HepG2 (cell line): Measurements from ENCODE around the gene CENPW. TPM values are rescaled to one million over a fixed set of nuclear protein-coding genes. Genes with fewer than 3 reads are reported as not detected.

Source experiments
- ATAC-seq: fragments of 200-7000 bp; cut with Tn5 transposase; 3 replicates; pipeline ENCODE4 v1.9.1; 2020; ENCODE audit warnings: mild to moderate bottlenecking, moderate library complexity
- BruUV-seq: library from RNA; stranded (reverse); fragments of 400-500 nt; replicated peaks from 2 replicates; lab custom pipeline; 2021; lab: Mats Ljungman, UMichigan
- CTCF ChIA-PET: fragments of 300-600 bp; formaldehyde crosslinking; extraction: SDS; loops from one replicate; lab custom pipeline; 2021; ENCODE audit warnings: low total read pairs, inconsistent platforms, low intra/inter-chr PET ratio; lab: Yijun Ruan, JAX
- POLR2A ChIA-PET: fragments of 350-600 bp; sonication (Branson Sonifier 250); formaldehyde crosslinking; loops from one replicate; lab custom pipeline; 2020; ENCODE audit warnings: antibody characterized with exemption, inconsistent platforms; lab: Yijun Ruan, JAX
- DNase-seq: peaks from one replicate; pipeline ENCODE4 v3.0.0-alpha.2; 2015; ENCODE audit warnings: low spot score
- FAIRE-seq: peaks from 3 replicates; lab custom pipeline; 2011; peaks lifted over from hg19 to GRCh38; lab: Jason Lieb, UNC
- H2AFZ ChIP-seq: one replicate; pipeline ENCODE4 v1.6.1; 2011; ENCODE audit warnings: low read length, inconsistent platforms
- H3K27ac ChIP-seq: fragments of 300-600 bp; 3 replicates; pipeline ENCODE4 v1.8.0; 2011; ENCODE audit warnings: mixed run types, mild to moderate bottlenecking, mixed read lengths, low read length, inconsistent platforms; ENCODE audit not compliant: insufficient read depth; ENCODE audit errors: extremely low read length
- H3K27me3 ChIP-seq, 2 experiments: fragments of 200-600 bp in 1 of 2; 2 replicates in 1 of 2; 3 replicates in 1 of 2; pipeline versions ENCODE4 v1.6.0 to v1.8.0; 2011; ENCODE audit warnings: low read length in 2 of 2, mild to moderate bottlenecking in 2 of 2, moderate library complexity in 2 of 2, inconsistent platforms in 1 of 2; ENCODE audit not compliant: insufficient read depth in 2 of 2, control insufficient read depth in 1 of 2
- H3K36me3 ChIP-seq, 2 experiments: fragments of 200-600 bp in 1 of 2; replicated peaks in 1 of 2; 2 replicates in 1 of 2; 3 replicates in 1 of 2; pipeline versions ENCODE4 v1.5.1 to v1.8.0; 2011; ENCODE audit warnings: low read length in 2 of 2, inconsistent platforms in 1 of 2; ENCODE audit not compliant: insufficient read depth in 2 of 2, control insufficient read depth in 1 of 2
- H3K4me1 ChIP-seq: 2 replicates; pipeline ENCODE4 v1.5.1; 2012; ENCODE audit warnings: low read length, inconsistent platforms; ENCODE audit not compliant: insufficient read depth
- H3K4me2 ChIP-seq: 2 replicates; pipeline ENCODE4 v1.6.0; 2011; ENCODE audit warnings: low read depth, low read length, inconsistent platforms
- H3K4me3 ChIP-seq, 3 experiments: fragments of 200-600 bp in 1 of 3; sonication (generic), shearing (Covaris generic) in 1 of 3; replicated peaks in 1 of 3; 2 replicates each; pipeline ENCODE4 v1.5.1; 2011 to 2016; ENCODE audit warnings: low read length in 3 of 3, inconsistent platforms in 2 of 3, low read depth in 2 of 3, mild to moderate bottlenecking in 2 of 3, control low read depth in 1 of 3, mixed read lengths in 1 of 3; ENCODE audit not compliant: insufficient read depth in 1 of 3
- H3K79me2 ChIP-seq: one replicate; pipeline ENCODE4 v1.6.1; 2011; ENCODE audit warnings: low read length, inconsistent platforms; ENCODE audit not compliant: insufficient read depth
- H3K9ac ChIP-seq: 2 replicates; pipeline ENCODE4 v1.6.0; 2011; ENCODE audit warnings: mild to moderate bottlenecking, low read depth, low read length, inconsistent platforms; ENCODE audit not compliant: insufficient read depth
- H3K9me3 ChIP-seq: 2 replicates; pipeline ENCODE4 v1.5.1; 2012; ENCODE audit warnings: mild to moderate bottlenecking, low read length
- H4K20me1 ChIP-seq: 2 replicates; pipeline ENCODE4 v1.6.0; 2011; ENCODE audit warnings: inconsistent platforms, mild to moderate bottlenecking, low read length, moderate library complexity; ENCODE audit not compliant: insufficient read depth
- FUBP1 ChIP-seq: sonication (generic); formaldehyde crosslinking; IDR thresholded peaks from 2 replicates; pipeline ENCODE4 v1.5.1; 2020; ENCODE audit warnings: missing genetic modification reagents, mild to moderate bottlenecking, borderline replicate concordance
- KLF12 ChIP-seq: sonication (generic); formaldehyde crosslinking; IDR thresholded peaks from 2 replicates; pipeline ENCODE4 v1.4.0; 2020; ENCODE audit warnings: missing genetic modification reagents, borderline replicate concordance
- MBD4 ChIP-seq: IDR thresholded peaks from 2 replicates; pipeline ENCODE4 v1.6.1; 2012; ENCODE audit warnings: low read length, inconsistent platforms, borderline replicate concordance
- POLR2A ChIP-seq, 2 experiments: IDR thresholded peaks; 2 replicates each; pipeline ENCODE4 v1.6.1; 2011; ENCODE audit warnings: low read depth in 2 of 2, low read length in 2 of 2, mild to moderate bottlenecking in 1 of 2, moderate library complexity in 1 of 2; ENCODE audit not compliant: insufficient read depth in 1 of 2
- SP4 ChIP-seq: sonication (generic); formaldehyde crosslinking; IDR thresholded peaks from 2 replicates; pipeline ENCODE4 v1.8.1; 2023; ENCODE audit warnings: mild to moderate bottlenecking, missing genetic modification reagents
- SYNCRIP ChIP-seq: fragments of 200-400 bp; formaldehyde crosslinking; IDR thresholded peaks from 2 replicates; pipeline ENCODE4 v1.6.1; 2018; ENCODE audit warnings: mild to moderate bottlenecking, low read depth, low read length; ENCODE audit not compliant: insufficient read depth
- TOE1 ChIP-seq: sonication (generic); formaldehyde crosslinking; IDR thresholded peaks from 2 replicates; pipeline ENCODE4 v1.4.0; 2020; ENCODE audit warnings: mild to moderate bottlenecking, missing genetic modification reagents
- ZMYM3 ChIP-seq: sonication (generic); formaldehyde crosslinking; IDR thresholded peaks from 2 replicates; pipeline ENCODE4 v1.5.1; 2020; ENCODE audit warnings: mild to moderate bottlenecking, missing genetic modification reagents
- ZNF234 ChIP-seq: sonication (generic); formaldehyde crosslinking; conservative IDR thresholded peaks from 2 replicates; pipeline ENCODE4 v1.5.1; 2020; ENCODE audit warnings: mild to moderate bottlenecking, missing genetic modification reagents
- ZNF280B ChIP-seq: sonication (generic); formaldehyde crosslinking; IDR thresholded peaks from 2 replicates; pipeline ENCODE4 v1.5.0; 2020; ENCODE audit warnings: missing genetic modification reagents, mild to moderate bottlenecking, borderline replicate concordance
- ZNF326 ChIP-seq: sonication (generic); formaldehyde crosslinking; IDR thresholded peaks from 2 replicates; pipeline ENCODE4 v1.4.0; 2020; ENCODE audit warnings: missing genetic modification reagents, borderline replicate concordance
- ZNF331 ChIP-seq: sonication (generic); formaldehyde crosslinking; IDR thresholded peaks from 2 replicates; pipeline ENCODE4 v1.4.0; 2020; ENCODE audit warnings: missing genetic modification reagents
- WGBS: methylation state at CpG from one replicate; pipeline ENCODE4 v1.1.6; 2017; ENCODE audit warnings: low lambda C conversion rate; 5-methylcytosine and 5-hydroxymethylcytosine counted together
- in situ Hi-C: cut with HindIII; loops from 2 replicates; pipeline ENCODE4 v1.10.0; 2017; ENCODE audit warnings: low pct_unique_long_range_greater_than_20kb; ENCODE audit not compliant: extremely low pct_ligation_motif_present
- intact Hi-C: fragments of 100-400 bp; cut with micrococcal nuclease; formaldehyde crosslinking; loops from one replicate; pipeline ENCODE4 v1.10.0; 2022; ENCODE audit not compliant: unreplicated experiment
- polyA plus RNA-seq, 8 experiments: library from polyadenylated mRNA; depleted of rRNA in 3 of 8; stranded (reverse) in 7 of 8; unstranded in 1 of 8; fragments of >200 nt; fragmentation: Illumina TruSeq in 4 of 8; extraction: Trizol in 4 of 8; gene quantifications; 2 replicates each; pipeline versions ENCODE4 v1.2.1 to v1.2.3, GENCODE V29; 2011 to 2016; ENCODE audit warnings: low read depth in 4 of 8, missing spikeins in 1 of 8, mixed read lengths in 1 of 8; ENCODE audit not compliant: insufficient read depth in 1 of 8
- total RNA-seq, 5 experiments: library from RNA; depleted of rRNA; stranded (reverse); fragments of >200 nt; fragmentation: Illumina TruSeq; extraction: Trizol; gene quantifications; 2 replicates each; pipeline ENCODE4 v1.2.3, GENCODE V29; 2016; ENCODE audit warnings: low read depth in 1 of 5
- TF ChIP-seq, protein P1 (sequence below): IDR thresholded peaks from 2 replicates; pipeline ENCODE4 v1.6.1; 2018; ENCODE audit warnings: missing genetic modification reagents, mild to moderate bottlenecking, missing compliant biosample characterization

CENPW gene
- total and polyA plus RNA-seq, 2 of the 13 experiments (the other 11 are each of a cell fraction or from before 2014, with no cell fraction given), result 8.6 to 94.7 TPM

GRCh38 chr6:126373344-126373743, 33.4 kb downstream of the CENPW start:
- WGBS, result over 99% methylated on average over 4 of the region's 4 CpGs
- CTCF ChIA-PET, result no interaction called here
- ATAC-seq, result no peak
- H3K27ac ChIP-seq, result no peak overlapping the region
- intact Hi-C loops (no loop called here), in situ Hi-C loops (loop anchor here (25.0 kb wide), 2 partner anchors 289 to 739 kb away; partner anchors contain the start of gene RSPO3)
- no peaks in the 10 kb centered on the region for H3K79me2 ChIP-seq
- no peak for DNase-seq
- no peak overlapping the region for H3K4me3 ChIP-seq
- H4K20me1 ChIP-seq, result no peaks in the 10 kb centered on the region
- POLR2A ChIA-PET, result no interaction called here
- TF ChIP-seq MBD4 (no peak), ZNF331 (CRISPR knock-in tag) (peak; percentile 99), ZNF280B (no peak), SP4 (CRISPR knock-in tag) (no peak), TOE1 (no peak)
- TF ChIP-seq, all 625 proteins: peak for 1
- no TSS peak for BruUV-seq
- no peak overlapping the region for H3K4me2 ChIP-seq
- no peak for FAIRE-seq
- H3K27me3 ChIP-seq, result no peaks in the 10 kb centered on the region
- no peak overlapping the region for H2AFZ ChIP-seq
- peaks cover 8% of the 10 kb centered on the region for H3K4me1 ChIP-seq
- H3K9me3 ChIP-seq, result peaks cover 6% of the 10 kb centered on the region; the same call in 1 of the 2 replicates
- no peaks in the 10 kb centered on the region for H3K36me3 ChIP-seq
- H3K9ac ChIP-seq, result no peak overlapping the region

- no peak for DNase-seq
- Histone ChIP-seq H3K4me1 (peaks cover 9% of the 10 kb centered on the region), H3K27me3 (no peaks in the 10 kb centered on the region), H3K27ac (no peak overlapping the region), H4K20me1 (no peaks in the 10 kb centered on the region), H3K4me3 (no peak overlapping the region), H3K36me3 (no peaks in the 10 kb centered on the region), H3K4me2 (no peak overlapping the region), H2AFZ (no peak overlapping the region), H3K9ac (no peak overlapping the region), H3K9me3 (peaks cover 6% of the 10 kb centered on the region; the same call in 1 of the 2 replicates), H3K79me2 (no peaks in the 10 kb centered on the region)
- BruUV-seq, result no TSS peak
- intact Hi-C loops (no loop called here), in situ Hi-C loops (loop anchor here (25.0 kb wide), 2 partner anchors 288 to 738 kb away; partner anchors contain the start of gene RSPO3)
- 100% methylated on average over 1 of the region's 1 CpG for WGBS
- CTCF ChIA-PET, result no interaction called here
- POLR2A ChIA-PET, result no interaction called here
- no peak for FAIRE-seq
- ATAC-seq, result no peak
- TF ChIP-seq KLF12 (CRISPR knock-in tag), result no peak
- no peak for TF ChIP-seq POLR2A (IDR thresholded peaks at IDR 0.05; ENCODE audit: insufficient read depth in 1 of 2, low read depth in 2 of 2, low read length in 2 of 2)
- TF ChIP-seq ZNF326 (CRISPR knock-in tag), result no peak
- TF ChIP-seq, protein P1, sequence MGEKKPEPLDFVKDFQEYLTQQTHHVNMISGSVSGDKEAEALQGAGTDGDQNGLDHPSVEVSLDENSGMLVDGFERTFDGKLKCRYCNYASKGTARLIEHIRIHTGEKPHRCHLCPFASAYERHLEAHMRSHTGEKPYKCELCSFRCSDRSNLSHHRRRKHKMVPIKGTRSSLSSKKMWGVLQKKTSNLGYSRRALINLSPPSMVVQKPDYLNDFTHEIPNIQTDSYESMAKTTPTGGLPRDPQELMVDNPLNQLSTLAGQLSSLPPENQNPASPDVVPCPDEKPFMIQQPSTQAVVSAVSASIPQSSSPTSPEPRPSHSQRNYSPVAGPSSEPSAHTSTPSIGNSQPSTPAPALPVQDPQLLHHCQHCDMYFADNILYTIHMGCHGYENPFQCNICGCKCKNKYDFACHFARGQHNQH (CRISPR knock-in tag), result no peak
- TF ChIP-seq FUBP1, result no peak
- no peak for TF ChIP-seq ZMYM3 (CRISPR knock-in tag)
- TF ChIP-seq ZNF234 (CRISPR knock-in tag), result no peak
- TF ChIP-seq SYNCRIP, result no peak
These were observed 34.5 kb downstream of the CENPW start for GRCh38 chr6:126374372-126374771.
